Cardiac muscle cell (in vitro differentiated cells and primary cell): ENCODE results near the gene TNFRSF6B. TPM values are rescaled to one million over a fixed set of nuclear protein-coding genes. Genes with fewer than 3 reads are reported as not detected.
A peak's percentile ranks its signal among the peaks of the same experiment; 100 is the strongest.

ENCODE experiments used
- DNase-seq, 2 donors: peaks; one replicate each; pipeline versions ENCODE4 v3.0.0 to v3.0.0-alpha.2; 2010 to 2017; ENCODE audit warnings: low read depth in 1 of 2, low spot score in 1 of 2
- H3K27ac ChIP-seq: fragments of 200-600 bp; sonication (generic); 2 replicates; pipeline ENCODE4 v1.5.1; 2016
- H3K27me3 ChIP-seq: fragments of 200-600 bp; sonication (generic); 2 replicates; pipeline ENCODE4 v1.6.0; 2016; ENCODE audit warnings: control low read depth
- H3K36me3 ChIP-seq: fragments of 200-600 bp; sonication (generic); 2 replicates; pipeline ENCODE4 v1.5.1; 2016; ENCODE audit warnings: control low read depth
- H3K4me1 ChIP-seq: fragments of 200-600 bp; sonication (generic); 2 replicates; pipeline ENCODE4 v1.8.1; 2017; ENCODE audit warnings: low read depth, mild to moderate bottlenecking, mixed run types
- H3K4me3 ChIP-seq: fragments of 200-600 bp; sonication (generic); 2 replicates; pipeline ENCODE4 v1.5.1; 2016; ENCODE audit warnings: mild to moderate bottlenecking
- H3K9me3 ChIP-seq: fragments of 200-600 bp; sonication (generic); 2 replicates; pipeline ENCODE4 v1.5.1; 2017; ENCODE audit warnings: low read depth, mild to moderate bottlenecking, control low read depth
- CTCF ChIP-seq: IDR thresholded peaks from 2 replicates; pipeline ENCODE4 v1.5.1; 2012; ENCODE audit warnings: low read depth, mild to moderate bottlenecking, low read length
- polyA plus RNA-seq: library from polyadenylated mRNA; unstranded; fragments of >200 nt; fragmentation: Nextera tagmentation; extraction: Ambion mirVana; gene quantifications from 2 replicates; pipeline ENCODE4 v1.2.1, GENCODE V29; 2016
- total RNA-seq: library from RNA; depleted of rRNA; stranded (reverse); fragments of >200 nt; gene quantifications from 2 replicates; pipeline ENCODE4 v1.2.3, GENCODE V29; 2016

Gene TNFRSF6B
- total and polyA plus RNA-seq, 2 experiments from 2014 or later, result 4.9 to 10.3 TPM

GRCh38 chr20:63692436-63693082 is 3.9 kb upstream of the TNFRSF6B start:
- peaks cover 6% of the 10 kb centered on the region for H3K4me1 ChIP-seq
- no peaks in the 10 kb centered on the region for H3K27me3 ChIP-seq
- no peaks in the 10 kb centered on the region for H3K9me3 ChIP-seq
- DNase-seq, result no peak
- no peaks in the 10 kb centered on the region for H3K36me3 ChIP-seq
- H3K4me3 ChIP-seq, result no peak overlapping the region
- H3K27ac ChIP-seq, result peak overlapping the region; percentile 43
- no peak for TF ChIP-seq CTCF

- DNase-seq, result no peak
- no peaks in the 10 kb centered on the region for H3K9me3 ChIP-seq
- H3K27ac ChIP-seq, result peak overlapping the region; percentile 43
- TF ChIP-seq CTCF, result no peak
- no peaks in the 10 kb centered on the region for H3K36me3 ChIP-seq
- no peak overlapping the region for H3K4me3 ChIP-seq
- H3K4me1 ChIP-seq, result peaks cover 6% of the 10 kb centered on the region
- no peaks in the 10 kb centered on the region for H3K27me3 ChIP-seq
Observed at GRCh38 chr20:63693083-63693732, 3.2 kb upstream of the TNFRSF6B start.

- DNase-seq, result no peak
- no peak for TF ChIP-seq CTCF
- Histone ChIP-seq H3K36me3 (no peaks in the 10 kb centered on the region), H3K4me1 (peaks cover 6% of the 10 kb centered on the region), H3K27ac (no peak overlapping the region), H3K4me3 (no peak overlapping the region), H3K9me3 (no peaks in the 10 kb centered on the region), H3K27me3 (no peaks in the 10 kb centered on the region)
Observed at GRCh38 chr20:63693733-63694583, 2.5 kb upstream of the TNFRSF6B start.

GRCh38 chr20:63694584-63695423 is 1.6 kb upstream of the TNFRSF6B start:
- no peaks in the 10 kb centered on the region for H3K36me3 ChIP-seq
- no peak overlapping the region for H3K4me3 ChIP-seq
- H3K27ac ChIP-seq, result no peak overlapping the region
- DNase-seq, result no peak
- no peak for TF ChIP-seq CTCF
- no peaks in the 10 kb centered on the region for H3K9me3 ChIP-seq
- peaks cover 6% of the 10 kb centered on the region for H3K4me1 ChIP-seq
- no peaks in the 10 kb centered on the region for H3K27me3 ChIP-seq
